Fibroblast of pulmonary artery (primary cell): ENCODE data around the gene PRR5L.
"Not testable (repeated sequence)": the region's sequence is repeated elsewhere in the genome, so short reads cannot be mapped to it uniquely, and the experiment has no call there.

Experiments used
- DNase-seq: peaks from one replicate; pipeline ENCODE4 v3.0.0-alpha.2; 2010; ENCODE audit warnings: low read depth
- H3K4me3 ChIP-seq: replicated peaks from 2 replicates; pipeline ENCODE4 v1.5.1; 2011; ENCODE audit warnings: low read depth, mild to moderate bottlenecking, control low read depth, low read length, moderate library complexity
- TF ChIP-seq, protein P1 (sequence below): IDR thresholded peaks from 2 replicates; pipeline ENCODE4 v1.5.1; 2011; ENCODE audit warnings: mild to moderate bottlenecking, control low read depth, low read length, inconsistent platforms; ENCODE audit errors: missing control alignments

The PRR5L gene

GRCh38 chr11:36509694-36510593, 213.9 kb downstream of the PRR5L start, which contains the start of gene TRAF6:
Gene TRAF6 (minus strand): TSS chr11:36510272. CDS start chr11:36501515, 8,757 bp downstream.
- TF ChIP-seq, protein P1, sequence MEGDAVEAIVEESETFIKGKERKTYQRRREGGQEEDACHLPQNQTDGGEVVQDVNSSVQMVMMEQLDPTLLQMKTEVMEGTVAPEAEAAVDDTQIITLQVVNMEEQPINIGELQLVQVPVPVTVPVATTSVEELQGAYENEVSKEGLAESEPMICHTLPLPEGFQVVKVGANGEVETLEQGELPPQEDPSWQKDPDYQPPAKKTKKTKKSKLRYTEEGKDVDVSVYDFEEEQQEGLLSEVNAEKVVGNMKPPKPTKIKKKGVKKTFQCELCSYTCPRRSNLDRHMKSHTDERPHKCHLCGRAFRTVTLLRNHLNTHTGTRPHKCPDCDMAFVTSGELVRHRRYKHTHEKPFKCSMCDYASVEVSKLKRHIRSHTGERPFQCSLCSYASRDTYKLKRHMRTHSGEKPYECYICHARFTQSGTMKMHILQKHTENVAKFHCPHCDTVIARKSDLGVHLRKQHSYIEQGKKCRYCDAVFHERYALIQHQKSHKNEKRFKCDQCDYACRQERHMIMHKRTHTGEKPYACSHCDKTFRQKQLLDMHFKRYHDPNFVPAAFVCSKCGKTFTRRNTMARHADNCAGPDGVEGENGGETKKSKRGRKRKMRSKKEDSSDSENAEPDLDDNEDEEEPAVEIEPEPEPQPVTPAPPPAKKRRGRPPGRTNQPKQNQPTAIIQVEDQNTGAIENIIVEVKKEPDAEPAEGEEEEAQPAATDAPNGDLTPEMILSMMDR, result peak; percentile 65
- DNase-seq, result peak; percentile 86
- H3K4me3 ChIP-seq, result peak within 1 kb of the TSS; percentile 82

DNA sequence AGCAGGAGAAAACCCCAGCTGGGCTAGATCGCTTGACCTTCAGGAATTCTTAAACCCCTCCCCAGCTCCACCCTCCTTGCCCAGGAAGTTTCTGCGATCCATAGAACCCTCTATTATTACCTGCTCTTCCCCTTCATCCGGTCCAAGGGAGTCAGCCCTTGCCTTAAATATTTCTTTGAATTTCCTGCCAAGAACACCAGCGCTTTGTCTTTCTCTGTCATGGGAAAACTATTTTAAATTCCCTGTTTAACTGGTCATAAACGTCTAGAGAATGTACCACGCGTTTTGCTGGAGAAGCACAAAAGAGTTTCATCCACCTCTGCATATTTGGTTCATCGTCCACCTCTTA, 214.5 kb downstream of the PRR5L start:
- TF ChIP-seq, protein P1, result no peak
- peak; percentile 43 for DNase-seq
- peak overlapping the region; percentile 82 for H3K4me3 ChIP-seq

DNA sequence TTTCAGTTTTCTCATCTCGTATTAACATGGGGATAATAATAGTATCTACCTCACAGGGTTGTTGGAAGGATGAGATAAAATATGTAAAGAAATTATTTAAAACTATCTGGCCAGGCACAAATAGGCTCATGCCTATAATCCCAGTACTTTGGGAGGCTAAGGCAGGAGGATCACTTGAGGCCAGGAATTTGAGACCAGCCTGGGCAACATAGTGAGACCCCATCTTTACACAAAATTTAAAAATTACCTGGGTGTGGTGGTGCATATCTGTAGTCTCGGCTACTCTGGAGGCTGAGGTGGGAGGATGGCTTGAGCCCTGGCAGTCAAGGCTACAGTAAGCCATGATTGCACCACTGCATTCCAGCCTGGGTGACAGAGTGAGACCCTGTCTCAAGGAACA, 215.0 kb downstream of the PRR5L start:
- not testable (repeated sequence) for DNase-seq, H3K4me3 ChIP-seq

DNA sequence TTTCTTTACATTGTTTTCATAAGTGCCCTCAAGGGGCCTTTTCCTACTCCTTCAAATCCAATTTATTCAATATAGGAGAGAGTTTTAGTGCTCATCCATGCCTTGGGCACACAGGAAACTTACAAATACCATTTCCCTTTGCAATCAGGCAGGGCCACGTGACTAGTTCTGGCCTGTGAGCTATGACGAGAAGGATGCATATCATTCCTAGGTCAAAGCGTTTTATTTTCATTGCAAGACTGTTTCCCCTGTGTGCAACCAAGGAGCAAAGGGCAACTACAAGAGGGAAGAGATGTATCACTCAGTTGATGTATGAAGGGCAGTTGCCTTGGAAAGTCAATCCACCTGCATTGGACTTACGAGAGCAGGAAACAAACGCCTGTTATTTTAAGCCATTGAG, 215.9 kb downstream of the PRR5L start:
- no peak for DNase-seq
- no peak overlapping the region for H3K4me3 ChIP-seq
- TF ChIP-seq, protein P1, result no peak

GRCh38 chr11:36513965-36514364, 217.9 kb downstream of the PRR5L start:
- TF ChIP-seq, protein P1, result no peak
- DNase-seq, result no peak
- no peak overlapping the region for H3K4me3 ChIP-seq
